HG03469 (cell line): ENCODE data around the gene KATNIP.

Experiments used
- ATAC-seq: cut with Tn5 transposase; IDR thresholded peaks from one replicate; pipeline ENCODE4 v1.9.1; 2021; ENCODE audit warnings: mild to moderate bottlenecking, moderate library complexity, moderate number of reproducible peaks; ENCODE audit not compliant: unreplicated experiment

KATNIP gene

DNA sequence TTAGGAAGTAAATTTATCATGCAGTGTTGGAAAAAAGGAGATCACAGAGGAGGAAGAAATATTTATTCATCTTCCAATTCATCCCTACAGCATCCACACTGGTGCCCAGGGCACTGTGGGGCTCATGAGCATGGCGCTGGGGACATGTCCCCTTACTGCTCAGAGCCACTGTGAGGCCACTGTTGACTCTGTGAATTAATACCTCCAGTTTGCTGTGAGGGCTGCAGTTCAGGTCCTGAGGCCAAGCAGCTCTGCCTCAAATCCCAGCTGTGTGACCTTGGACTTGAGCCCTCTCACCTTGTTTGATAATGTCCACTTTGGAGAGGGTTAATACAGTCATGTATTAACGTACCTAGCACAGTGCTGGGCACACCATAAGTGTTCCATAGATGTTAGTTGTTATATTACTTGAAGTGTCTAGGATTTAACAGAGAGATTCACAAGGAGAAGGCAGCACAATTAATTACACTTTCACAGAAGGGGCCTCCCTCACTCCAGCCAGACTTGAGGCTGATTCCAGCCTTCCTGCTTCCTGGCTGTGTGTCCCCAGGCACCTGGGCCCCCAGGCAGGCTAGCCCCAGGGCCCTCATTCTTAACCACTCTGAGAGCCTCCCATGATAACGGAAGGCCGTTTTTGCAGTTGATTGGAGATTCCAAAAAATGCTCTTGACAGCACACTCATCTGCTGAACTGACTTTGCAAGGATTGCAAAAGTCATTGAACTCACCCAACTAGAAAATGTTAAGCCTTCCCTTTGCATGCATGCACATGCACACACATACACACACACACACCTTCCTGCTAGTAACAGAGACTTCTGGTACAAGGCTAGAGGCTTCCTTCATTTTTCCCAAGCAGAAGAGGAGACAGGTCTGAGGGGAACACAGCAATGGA lies 29.4 kb downstream of the KATNIP start:
- ATAC-seq = no peak

- no peak for ATAC-seq
Observed at GRCh38 chr16:27582883-27583282, 32.9 kb downstream of the KATNIP start.

GRCh38 chr16:27583634-27584033 lies 33.7 kb downstream of the KATNIP start:
- no peak for ATAC-seq

- no peak for ATAC-seq
Observed at GRCh38 chr16:27585200-27585599, 35.3 kb downstream of the KATNIP start.

DNA sequence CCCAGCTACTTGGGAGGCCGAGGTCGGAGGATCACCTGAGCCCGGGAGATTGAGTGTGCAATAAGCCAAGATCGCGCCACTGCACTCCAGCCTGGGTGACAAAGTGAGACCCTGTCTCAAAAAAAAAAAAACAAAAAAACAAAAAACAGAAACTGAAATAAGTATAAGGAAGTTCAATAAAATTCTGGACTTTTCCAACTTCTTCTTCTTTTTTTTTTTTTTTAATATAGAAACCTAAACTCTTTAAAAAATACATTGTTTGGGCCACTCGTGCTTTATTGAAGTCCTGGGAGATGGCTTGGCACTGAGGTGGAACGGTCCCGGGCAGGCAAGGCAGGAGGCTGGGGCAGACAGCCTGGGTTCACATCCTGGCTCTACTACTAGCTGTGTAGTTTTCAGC lies 36.8 kb downstream of the KATNIP start:
- ATAC-seq = no peak

DNA sequence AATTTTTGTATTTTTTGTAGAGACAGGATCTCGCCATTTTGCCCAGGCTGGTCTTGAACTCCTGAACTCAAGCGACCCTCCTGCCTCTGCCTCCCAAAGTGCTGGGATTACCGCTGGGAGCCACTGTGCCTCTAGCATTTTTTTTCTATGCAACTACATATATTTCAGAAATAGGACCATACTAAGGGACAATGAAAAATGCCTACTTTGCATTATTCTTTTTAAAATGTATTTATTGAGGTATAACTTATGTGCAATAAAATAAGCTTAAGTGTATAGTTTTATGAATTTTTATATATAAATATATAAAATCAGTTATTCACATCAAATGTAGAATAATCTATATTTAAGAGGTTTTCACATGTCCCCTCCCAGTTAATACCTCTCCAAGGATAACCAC lies 38.1 kb downstream of the KATNIP start:
- ATAC-seq = no peak

DNA sequence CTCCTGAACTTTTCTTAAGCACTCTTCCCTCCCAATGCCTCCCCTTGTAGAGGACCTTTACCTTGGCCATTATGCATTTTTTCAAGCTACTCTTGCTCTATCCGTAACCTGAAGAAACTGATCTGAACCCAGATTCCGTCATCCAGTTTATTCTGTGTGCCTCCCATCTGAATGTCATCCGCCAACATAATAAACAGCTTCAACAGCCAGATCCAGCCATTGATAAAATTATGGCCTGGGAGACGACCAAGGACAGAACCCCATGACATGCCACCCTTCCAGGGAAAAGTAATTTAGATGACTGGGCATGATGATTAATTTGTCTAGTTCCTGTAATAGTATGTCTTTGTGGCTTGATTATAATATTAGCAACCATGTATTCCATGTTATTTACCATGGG lies 41.9 kb downstream of the KATNIP start:
- ATAC-seq = no peak

DNA sequence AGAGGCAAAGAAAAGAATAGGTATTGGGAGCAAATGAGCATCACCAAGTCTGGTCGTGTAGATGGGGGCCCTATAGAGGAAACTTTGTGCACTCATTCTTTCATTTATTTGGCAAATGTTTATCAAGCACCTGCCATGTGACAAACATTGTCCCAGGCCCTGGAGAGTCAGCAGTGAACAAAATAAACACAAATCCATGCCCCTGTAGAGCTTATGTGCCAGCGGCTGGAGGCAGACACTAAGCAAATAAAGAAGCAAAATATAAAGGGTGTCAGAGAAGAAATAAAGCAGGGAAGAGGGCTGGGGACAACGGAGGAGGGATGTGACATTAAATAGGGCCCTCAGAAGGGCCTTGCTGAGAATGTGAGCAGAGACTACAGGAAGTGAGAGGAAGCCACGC lies 45.5 kb downstream of the KATNIP start:
- no peak for ATAC-seq

DNA sequence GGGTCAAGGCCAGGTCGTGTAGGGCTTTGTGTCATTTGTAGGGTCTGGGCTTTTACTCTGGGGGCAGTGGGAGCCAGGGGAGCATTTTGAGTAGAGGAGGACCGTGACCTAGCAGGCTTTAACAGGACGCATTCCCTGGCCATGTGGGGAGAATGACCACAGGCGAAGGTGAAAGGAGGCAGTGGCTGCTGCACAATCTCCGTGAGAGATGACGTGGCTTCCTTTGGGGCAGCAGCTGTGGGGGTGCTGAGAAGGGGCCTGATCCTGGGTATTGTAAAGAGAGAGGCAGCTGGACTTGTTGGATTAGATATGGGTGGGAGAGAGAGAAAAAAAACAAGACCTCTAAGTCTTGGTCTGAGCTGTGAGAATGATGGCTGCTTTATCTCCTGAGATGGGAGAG lies 46.0 kb downstream of the KATNIP start:
- ATAC-seq = no peak

- no peak for ATAC-seq
Observed at GRCh38 chr16:27596411-27596810, 46.5 kb downstream of the KATNIP start.

GRCh38 chr16:27597361-27597760 lies 47.4 kb downstream of the KATNIP start:
- ATAC-seq = no peak

DNA sequence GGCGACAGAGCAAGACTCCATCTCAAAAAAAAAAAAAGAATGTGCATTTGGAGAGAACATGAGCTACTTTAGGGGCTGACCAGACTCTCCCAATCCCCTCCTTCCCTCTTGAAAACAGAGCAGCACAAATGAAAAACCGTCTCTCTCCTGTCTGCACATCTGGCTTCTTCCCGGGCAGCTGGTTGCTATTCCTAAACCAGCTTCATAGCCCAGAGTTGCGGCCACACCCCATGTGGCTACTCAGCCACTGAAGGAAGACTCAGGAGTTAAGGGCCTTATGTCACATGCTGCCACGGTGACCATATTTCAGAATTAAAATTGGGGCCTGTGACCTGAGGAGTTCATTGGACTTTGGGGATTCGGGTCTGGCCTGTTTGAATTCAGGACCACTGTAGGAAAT lies 48.3 kb downstream of the KATNIP start:
- no peak for ATAC-seq

- no peak for ATAC-seq
Observed at GRCh38 chr16:27598931-27599565, 49.1 kb downstream of the KATNIP start.

DNA sequence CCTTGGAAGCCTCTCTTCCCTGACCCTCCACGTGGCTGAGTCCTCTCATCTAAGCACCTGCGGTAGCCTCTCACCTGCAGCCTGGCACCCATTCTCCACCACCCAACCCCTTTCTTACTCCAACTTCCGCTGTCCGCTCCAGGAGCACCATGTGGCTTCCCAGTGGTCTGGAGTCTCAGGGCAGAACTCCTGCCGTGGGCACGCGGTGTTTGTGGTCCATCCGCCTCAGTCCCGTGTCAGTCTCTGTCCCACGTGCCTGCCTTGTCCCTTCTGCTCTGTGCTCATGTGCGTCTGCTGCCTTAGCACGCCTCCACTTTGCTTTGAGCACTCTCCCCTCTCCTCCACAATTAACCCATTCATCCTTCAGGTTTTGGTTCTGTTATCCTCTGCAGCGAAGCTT lies 49.7 kb downstream of the KATNIP start:
- ATAC-seq = no peak
